WTC11 (cell line): Measurements from ENCODE around the gene EMC10. TPM values are rescaled to one million over a fixed set of nuclear protein-coding genes. Genes with fewer than 3 reads are reported as not detected.

Experiments
- ATAC-seq: fragments of 200-7000 bp; cut with Tn5 transposase; 2 replicates; pipeline ENCODE4 v1.10.0; 2021; ENCODE audit warnings: mild to moderate bottlenecking, moderate library complexity
- CTCF ChIA-PET: fragments of 300-600 bp; sonication (Branson Sonifier 250); formaldehyde crosslinking; loops from one replicate; lab custom pipeline; 2021; ENCODE audit warnings: antibody characterized with exemption; lab: Charles Lee
- POLR2A ChIA-PET: fragments of 350-600 bp; sonication (Branson Sonifier 250); formaldehyde crosslinking; loops from one replicate; lab custom pipeline; 2021; ENCODE audit warnings: antibody characterized with exemption; lab: Charles Lee
- DNase-seq: peaks from one replicate; pipeline ENCODE4 v3.0.0; 2021; ENCODE audit warnings: low spot score
- H3K27ac Mint-ChIP-seq: 2 replicates; pipeline ENCODE4 v1.8.0; 2021; ENCODE audit warnings: mixed read lengths
- H3K27me3 Mint-ChIP-seq: 2 replicates; pipeline ENCODE4 v1.8.0; 2021; ENCODE audit warnings: low read depth, mild to moderate bottlenecking, moderate library complexity, mixed read lengths
- H3K36me3 Mint-ChIP-seq: 2 replicates; pipeline ENCODE4 v1.8.0; 2021; ENCODE audit warnings: mixed read lengths
- H3K4me1 Mint-ChIP-seq: 2 replicates; pipeline ENCODE4 v1.8.0; 2022; ENCODE audit warnings: mixed read lengths
- H3K4me3 Mint-ChIP-seq: 2 replicates; pipeline ENCODE4 v1.8.0; 2021; ENCODE audit warnings: mild to moderate bottlenecking, moderate library complexity, mixed read lengths
- H3K9me3 Mint-ChIP-seq: 2 replicates; pipeline ENCODE4 v1.8.0; 2021; ENCODE audit warnings: mixed read lengths
- AFF4 ChIP-seq: sonication (generic); formaldehyde crosslinking; IDR thresholded peaks from 2 replicates; pipeline ENCODE4 v1.8.1; 2023; ENCODE audit warnings: mild to moderate bottlenecking, missing genetic modification reagents, borderline replicate concordance
- ATF1 ChIP-seq: sonication (generic); formaldehyde crosslinking; IDR thresholded peaks from 2 replicates; pipeline ENCODE4 v1.8.1; 2023; ENCODE audit warnings: mild to moderate bottlenecking, moderate library complexity, missing genetic modification reagents
- ATF6 ChIP-seq: sonication (generic); formaldehyde crosslinking; IDR thresholded peaks from 2 replicates; pipeline ENCODE4 v1.8.1; 2023; ENCODE audit warnings: mild to moderate bottlenecking, missing genetic modification reagents
- HMGA2 ChIP-seq: fragments of 250-450 bp; sonication (Bioruptor Pico); IDR thresholded peaks from 2 replicates; pipeline ENCODE4 v1.4.0; 2021; ENCODE audit warnings: mild to moderate bottlenecking, moderate library complexity
- JUN ChIP-seq: sonication (generic); formaldehyde crosslinking; IDR thresholded peaks from 2 replicates; pipeline ENCODE4 v1.8.0; 2023; ENCODE audit warnings: mild to moderate bottlenecking, missing genetic modification reagents
- NFYB ChIP-seq: sonication (generic); formaldehyde crosslinking; conservative IDR thresholded peaks from 2 replicates; pipeline ENCODE4 v1.8.0; 2022; ENCODE audit warnings: low read depth, missing genetic modification reagents
- NR3C1 ChIP-seq: sonication (generic); formaldehyde crosslinking; conservative IDR thresholded peaks from 2 replicates; pipeline ENCODE4 v1.8.1; 2023; ENCODE audit warnings: low read depth, mild to moderate bottlenecking, missing genetic modification reagents
- SP1 ChIP-seq: sonication (generic); formaldehyde crosslinking; conservative IDR thresholded peaks from 2 replicates; pipeline ENCODE4 v1.8.1; 2022; ENCODE audit warnings: missing genetic modification reagents
- USF2 ChIP-seq: sonication (generic); formaldehyde crosslinking; IDR thresholded peaks from 2 replicates; pipeline ENCODE4 v1.8.1; 2023; ENCODE audit warnings: mild to moderate bottlenecking, missing genetic modification reagents, moderate library complexity
- ZNF138 ChIP-seq: sonication (generic); formaldehyde crosslinking; conservative IDR thresholded peaks from 2 replicates; pipeline ENCODE4 v1.8.1; 2022; ENCODE audit warnings: mild to moderate bottlenecking, moderate library complexity, missing genetic modification reagents
- ZNF219 ChIP-seq: sonication (generic); formaldehyde crosslinking; IDR thresholded peaks from 2 replicates; pipeline ENCODE4 v1.8.0; 2023; ENCODE audit warnings: missing genetic modification reagents, mild to moderate bottlenecking, borderline replicate concordance
- ZNF263 ChIP-seq: sonication (generic); formaldehyde crosslinking; IDR thresholded peaks from 2 replicates; pipeline ENCODE4 v1.8.1; 2022; ENCODE audit warnings: low read depth, mild to moderate bottlenecking, moderate library complexity, missing genetic modification reagents
- total RNA-seq: library from RNA; stranded (reverse); gene quantifications from 3 replicates; pipeline ENCODE4 v1.2.3, GENCODE V29; 2021
- TF ChIP-seq, protein P1 (sequence below): fragments of 250-450 bp; sonication (Bioruptor Pico); IDR thresholded peaks from 2 replicates; pipeline ENCODE4 v1.9.0; 2021; ENCODE audit warnings: moderate library complexity, mild to moderate bottlenecking, inconsistent platforms, borderline replicate concordance
- TF ChIP-seq, protein P2 (sequence below): fragments of 250-450 bp; sonication (Bioruptor Pico); IDR thresholded peaks from 2 replicates; pipeline ENCODE4 v2.1.2; 2022; ENCODE audit warnings: mild to moderate bottlenecking, moderate library complexity
- TF ChIP-seq, protein P3 (sequence below): sonication (generic); formaldehyde crosslinking; IDR thresholded peaks from 2 replicates; pipeline ENCODE4 v1.8.0; 2023; ENCODE audit warnings: mild to moderate bottlenecking, missing genetic modification reagents

EMC10 gene
- total RNA-seq, 1 experiment from 2014 or later: 114 TPM

GRCh38 chr19:50458396-50459066 lies 17.8 kb upstream of the EMC10 start:
- no peak overlapping the region for H3K4me3 Mint-ChIP-seq
- H3K36me3 Mint-ChIP-seq: no peaks in the 10 kb centered on the region
- POLR2A ChIA-PET: no interaction called here
- TF ChIP-seq, protein P1, sequence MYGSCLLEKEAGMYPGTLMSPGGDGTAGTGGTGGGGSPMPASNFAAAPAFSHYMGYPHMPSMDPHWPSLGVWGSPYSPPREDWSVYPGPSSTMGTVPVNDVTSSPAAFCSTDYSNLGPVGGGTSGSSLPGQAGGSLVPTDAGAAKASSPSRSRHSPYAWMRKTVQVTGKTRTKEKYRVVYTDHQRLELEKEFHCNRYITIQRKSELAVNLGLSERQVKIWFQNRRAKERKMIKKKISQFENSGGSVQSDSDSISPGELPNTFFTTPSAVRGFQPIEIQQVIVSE (CRISPR knock-in tag): no peak
- TF ChIP-seq USF2 (no peak), ZNF219 (CRISPR knock-in tag) (no peak), HMGA2 (no peak), ATF6 (CRISPR knock-in tag) (no peak), ZNF263 (CRISPR knock-in tag) (no peak), ATF1 (CRISPR knock-in tag) (no peak), JUN (CRISPR knock-in tag) (no peak), ZNF138 (CRISPR knock-in tag) (no peak), NFYB (CRISPR knock-in tag) (no peak), SP1 (CRISPR knock-in tag) (no peak), NR3C1 (CRISPR knock-in tag) (no peak), AFF4 (CRISPR knock-in tag) (no peak)
- TF ChIP-seq, protein P2, sequence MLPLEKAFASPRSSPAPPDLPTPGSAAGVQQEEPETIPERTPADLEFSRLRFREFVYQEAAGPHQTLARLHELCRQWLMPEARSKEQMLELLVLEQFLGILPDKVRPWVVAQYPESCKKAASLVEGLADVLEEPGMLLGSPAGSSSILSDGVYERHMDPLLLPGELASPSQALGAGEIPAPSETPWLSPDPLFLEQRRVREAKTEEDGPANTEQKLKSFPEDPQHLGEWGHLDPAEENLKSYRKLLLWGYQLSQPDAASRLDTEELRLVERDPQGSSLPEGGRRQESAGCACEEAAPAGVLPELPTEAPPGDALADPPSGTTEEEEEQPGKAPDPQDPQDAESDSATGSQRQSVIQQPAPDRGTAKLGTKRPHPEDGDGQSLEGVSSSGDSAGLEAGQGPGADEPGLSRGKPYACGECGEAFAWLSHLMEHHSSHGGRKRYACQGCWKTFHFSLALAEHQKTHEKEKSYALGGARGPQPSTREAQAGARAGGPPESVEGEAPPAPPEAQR (CRISPR knock-in tag): no peak
- TF ChIP-seq, protein P3, sequence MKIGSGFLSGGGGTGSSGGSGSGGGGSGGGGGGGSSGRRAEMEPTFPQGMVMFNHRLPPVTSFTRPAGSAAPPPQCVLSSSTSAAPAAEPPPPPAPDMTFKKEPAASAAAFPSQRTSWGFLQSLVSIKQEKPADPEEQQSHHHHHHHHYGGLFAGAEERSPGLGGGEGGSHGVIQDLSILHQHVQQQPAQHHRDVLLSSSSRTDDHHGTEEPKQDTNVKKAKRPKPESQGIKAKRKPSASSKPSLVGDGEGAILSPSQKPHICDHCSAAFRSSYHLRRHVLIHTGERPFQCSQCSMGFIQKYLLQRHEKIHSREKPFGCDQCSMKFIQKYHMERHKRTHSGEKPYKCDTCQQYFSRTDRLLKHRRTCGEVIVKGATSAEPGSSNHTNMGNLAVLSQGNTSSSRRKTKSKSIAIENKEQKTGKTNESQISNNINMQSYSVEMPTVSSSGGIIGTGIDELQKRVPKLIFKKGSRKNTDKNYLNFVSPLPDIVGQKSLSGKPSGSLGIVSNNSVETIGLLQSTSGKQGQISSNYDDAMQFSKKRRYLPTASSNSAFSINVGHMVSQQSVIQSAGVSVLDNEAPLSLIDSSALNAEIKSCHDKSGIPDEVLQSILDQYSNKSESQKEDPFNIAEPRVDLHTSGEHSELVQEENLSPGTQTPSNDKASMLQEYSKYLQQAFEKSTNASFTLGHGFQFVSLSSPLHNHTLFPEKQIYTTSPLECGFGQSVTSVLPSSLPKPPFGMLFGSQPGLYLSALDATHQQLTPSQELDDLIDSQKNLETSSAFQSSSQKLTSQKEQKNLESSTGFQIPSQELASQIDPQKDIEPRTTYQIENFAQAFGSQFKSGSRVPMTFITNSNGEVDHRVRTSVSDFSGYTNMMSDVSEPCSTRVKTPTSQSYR: no peak
- DNase-seq: no peak
- no peak overlapping the region for H3K27ac Mint-ChIP-seq
- H3K9me3 Mint-ChIP-seq: peaks cover 9% of the 10 kb centered on the region
- no peak for ATAC-seq
- no peaks in the 10 kb centered on the region; the same call in 1 of the 2 replicates for H3K27me3 Mint-ChIP-seq
- no peaks in the 10 kb centered on the region for H3K4me1 Mint-ChIP-seq
- CTCF ChIA-PET: interaction anchor here (0.6 to 2.5 kb wide), 5 partner anchors 7 to 129 kb away, joined by 3 to 13 read pairs (median 4); partner anchors contain the start of gene KCNC3
